ENCODE measurements around the gene EMC9.
"Not testable (repeated sequence)": the region's sequence is repeated elsewhere in the genome, so short reads cannot be mapped to it uniquely, and the experiment has no call there.

The EMC9 gene

DNA sequence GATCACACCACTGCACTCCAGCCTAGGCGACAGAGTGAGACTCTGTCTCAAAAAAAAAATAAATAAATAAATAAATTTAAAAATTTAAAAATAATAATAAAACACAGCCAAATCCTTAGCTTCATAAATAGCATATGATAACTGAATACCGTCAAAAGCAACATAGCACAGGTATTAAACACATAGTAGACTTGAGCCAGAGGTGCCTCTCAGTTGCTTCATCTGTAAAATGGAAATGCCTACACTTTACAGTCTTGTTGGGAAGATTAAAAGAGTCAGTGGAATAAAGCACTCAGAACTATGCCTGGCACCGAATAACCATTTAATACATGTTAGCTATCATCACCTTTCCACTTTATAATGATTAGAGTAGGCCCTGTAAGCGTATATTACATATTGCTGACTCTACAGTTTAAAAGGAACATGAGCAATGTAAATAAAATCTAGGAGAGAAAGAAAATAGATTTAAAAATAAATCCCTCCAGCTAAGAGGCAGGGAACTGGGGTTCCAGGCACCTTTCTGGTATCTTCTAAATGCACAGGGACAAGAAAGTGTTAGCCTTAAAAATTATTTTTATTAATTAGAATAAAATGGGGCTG is 34.6 kb downstream of the EMC9 start:
- DNase-seq, result no peak

DNA sequence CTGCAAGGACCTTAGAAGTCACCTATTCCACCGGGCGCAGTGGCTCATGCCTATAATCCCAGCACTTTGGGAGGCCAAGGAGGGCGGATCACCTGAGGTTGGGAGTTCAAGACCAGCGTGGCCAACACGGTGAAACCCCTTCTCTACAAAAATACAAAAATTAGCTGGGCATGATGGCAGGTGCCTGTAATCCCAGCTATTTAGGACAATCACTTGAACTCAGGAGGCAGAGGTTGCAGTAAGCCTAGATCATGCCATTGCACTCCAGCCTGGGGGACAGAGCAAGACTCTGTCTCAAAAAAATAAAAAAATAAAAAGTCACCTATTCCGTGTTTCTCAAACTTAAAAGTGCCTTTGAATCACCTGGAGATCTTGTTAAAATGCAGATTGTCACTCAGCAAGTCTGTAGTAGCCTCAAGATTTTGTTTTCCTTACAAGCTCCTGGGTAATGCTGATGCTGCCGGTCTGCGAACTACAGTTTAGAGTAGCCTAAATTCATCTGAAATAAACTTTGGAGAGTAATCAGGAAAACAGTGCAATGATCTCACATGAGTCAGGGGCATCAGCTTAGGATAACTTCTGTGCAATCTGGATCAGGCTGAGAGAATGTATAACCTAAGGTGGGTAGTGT is 35.7 kb downstream of the EMC9 start:
- DNase-seq, result not testable (repeated sequence)

DNA sequence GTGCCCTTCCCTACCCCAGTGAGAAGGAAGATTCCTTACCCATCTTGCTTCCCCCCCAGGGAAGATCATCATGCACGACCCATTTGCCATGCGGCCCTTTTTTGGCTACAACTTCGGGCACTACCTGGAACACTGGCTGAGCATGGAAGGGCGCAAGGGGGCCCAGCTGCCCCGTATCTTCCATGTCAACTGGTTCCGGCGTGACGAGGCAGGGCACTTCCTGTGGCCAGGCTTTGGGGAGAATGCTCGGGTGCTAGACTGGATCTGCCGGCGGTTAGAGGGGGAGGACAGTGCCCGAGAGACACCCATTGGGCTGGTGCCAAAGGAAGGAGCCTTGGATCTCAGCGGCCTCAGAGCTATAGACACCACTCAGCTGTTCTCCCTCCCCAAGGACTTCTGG is 37.9 kb downstream of the EMC9 start:
- no peak for DNase-seq

DNA sequence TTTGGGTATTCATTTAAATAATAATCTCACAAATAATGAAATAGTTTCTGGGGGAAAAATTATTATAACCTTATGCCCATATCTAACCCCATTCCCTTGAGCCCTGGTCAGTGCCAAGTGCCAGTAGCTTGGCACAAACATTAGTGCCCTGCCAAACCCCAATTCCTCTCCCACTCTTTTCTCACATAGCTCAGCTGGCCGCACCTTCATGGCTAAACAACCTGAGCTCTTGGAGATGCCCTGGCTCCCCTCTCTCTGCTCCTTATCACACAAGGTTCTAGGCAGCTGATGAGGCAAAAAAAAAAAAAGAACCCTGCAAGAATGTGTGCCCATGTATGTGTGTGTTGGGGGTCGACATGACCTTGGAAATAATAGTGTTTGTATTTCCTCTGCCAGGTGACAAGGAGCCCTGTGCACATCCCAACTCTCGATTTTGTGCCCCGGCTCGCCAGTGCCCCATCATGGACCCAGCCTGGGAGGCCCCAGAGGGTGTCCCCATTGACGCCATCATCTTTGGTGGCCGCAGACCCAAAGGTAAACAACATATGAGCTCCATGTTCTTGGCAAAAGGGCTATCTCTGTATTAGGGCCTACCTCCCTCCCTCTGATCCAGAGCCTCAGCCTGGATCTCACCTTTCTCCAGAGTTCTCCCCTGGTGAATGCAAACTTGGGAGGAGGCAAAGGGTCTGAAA is 38.9 kb downstream of the EMC9 start:
- no peak for DNase-seq

DNA sequence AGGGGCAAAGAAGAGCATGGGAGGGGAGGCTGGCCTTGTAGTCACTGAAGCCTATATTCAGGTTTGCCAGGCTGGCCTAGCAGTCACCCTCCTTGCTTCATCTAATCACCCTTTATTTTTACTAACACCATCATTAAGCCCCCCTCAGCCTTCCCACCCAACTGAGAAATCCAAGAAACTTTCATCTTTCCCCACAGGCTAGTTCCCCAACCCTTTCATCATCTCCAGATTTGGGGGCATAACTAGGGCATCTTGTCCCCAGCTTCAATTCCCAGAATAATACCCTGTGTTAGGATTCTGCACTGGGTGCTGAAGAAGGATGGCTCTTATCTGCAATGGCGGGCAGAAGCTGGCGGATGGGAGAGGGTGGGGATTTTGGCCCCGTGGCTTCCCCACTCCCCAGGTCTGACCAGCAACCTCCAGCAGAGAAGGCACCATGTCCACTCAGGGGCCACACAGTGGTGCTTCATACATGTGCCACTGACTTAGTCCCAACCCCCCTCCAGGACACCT is 40.4 kb downstream of the EMC9 start:
- DNase-seq, result no peak

DNA sequence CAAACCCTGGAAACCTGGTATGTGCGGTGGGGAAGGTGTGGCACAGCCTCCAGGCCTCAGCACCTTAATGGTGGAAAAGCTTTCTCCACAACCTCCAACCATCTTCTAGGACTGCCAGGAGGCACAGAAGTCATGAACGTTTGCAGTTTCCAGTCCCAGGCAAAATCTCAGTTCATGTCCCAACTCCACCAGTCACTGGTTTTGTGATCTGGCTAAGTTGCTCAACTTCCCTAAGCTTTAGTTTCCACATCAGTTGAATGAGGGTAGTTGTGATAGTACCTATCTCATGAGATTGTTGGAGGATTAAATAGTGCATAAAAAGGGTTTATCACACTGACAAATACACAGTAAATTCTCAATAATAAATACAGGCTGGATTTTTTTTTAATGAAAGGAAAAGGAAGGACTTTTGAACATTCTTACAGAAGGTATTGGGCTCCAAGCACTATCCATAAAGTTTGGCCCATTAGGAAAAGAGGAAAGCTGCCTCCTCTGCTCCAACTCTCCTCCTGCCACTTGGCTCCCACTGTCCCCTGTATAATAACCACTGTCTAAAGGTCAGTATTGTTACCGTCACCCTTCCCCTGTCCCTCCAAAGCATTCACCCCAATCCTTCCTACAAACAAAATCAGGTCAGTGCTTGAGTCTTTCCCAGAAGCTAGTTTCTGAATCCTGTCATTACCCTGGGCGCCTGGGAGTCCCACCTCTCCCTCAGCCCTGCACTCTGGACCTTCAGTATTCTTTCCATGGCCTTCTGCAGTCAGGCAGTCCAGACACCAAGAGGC is 41.0 kb downstream of the EMC9 start:
- DNase-seq, result peak; percentile 34

DNA sequence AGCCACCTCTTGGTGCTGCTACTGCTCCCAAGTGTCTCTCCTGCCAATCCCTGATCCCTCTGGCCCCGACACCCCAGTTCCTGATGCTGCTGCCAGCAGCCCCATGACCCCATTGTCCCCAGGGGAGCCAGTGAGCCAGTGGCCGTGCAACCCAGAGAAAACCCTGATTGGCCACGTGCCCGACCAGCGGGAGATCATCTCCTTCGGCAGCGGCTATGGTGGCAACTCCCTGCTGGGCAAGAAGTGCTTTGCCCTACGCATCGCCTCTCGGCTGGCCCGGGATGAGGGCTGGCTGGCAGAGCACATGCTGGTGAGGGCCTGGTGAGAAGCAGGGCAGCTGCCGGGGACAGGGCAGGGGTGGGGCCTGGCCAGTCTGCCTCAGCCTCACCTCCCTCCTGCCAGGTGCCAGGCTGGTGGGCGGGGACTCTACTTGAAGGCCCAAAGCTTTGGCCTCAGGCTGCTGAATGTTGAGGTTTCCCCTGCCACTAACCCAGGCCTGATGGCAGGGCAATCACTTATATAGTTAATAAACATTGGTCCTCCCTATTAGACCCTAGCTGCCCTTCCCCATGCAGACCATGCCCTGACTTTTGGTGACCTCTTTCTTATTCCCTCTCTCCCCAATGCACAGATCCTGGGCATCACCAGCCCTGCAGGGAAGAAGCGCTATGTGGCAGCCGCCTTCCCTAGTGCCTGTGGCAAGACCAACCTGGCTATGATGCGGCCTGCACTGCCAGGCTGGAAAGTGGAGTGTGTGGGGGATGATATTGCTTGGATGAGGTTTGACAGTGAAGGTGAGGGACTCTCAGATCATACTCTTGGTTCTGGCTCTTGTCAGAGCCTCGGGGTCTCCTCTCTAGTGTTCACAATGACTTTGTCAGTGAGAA is 42.2 kb downstream of the EMC9 start:
- DNase-seq, result no peak

DNA sequence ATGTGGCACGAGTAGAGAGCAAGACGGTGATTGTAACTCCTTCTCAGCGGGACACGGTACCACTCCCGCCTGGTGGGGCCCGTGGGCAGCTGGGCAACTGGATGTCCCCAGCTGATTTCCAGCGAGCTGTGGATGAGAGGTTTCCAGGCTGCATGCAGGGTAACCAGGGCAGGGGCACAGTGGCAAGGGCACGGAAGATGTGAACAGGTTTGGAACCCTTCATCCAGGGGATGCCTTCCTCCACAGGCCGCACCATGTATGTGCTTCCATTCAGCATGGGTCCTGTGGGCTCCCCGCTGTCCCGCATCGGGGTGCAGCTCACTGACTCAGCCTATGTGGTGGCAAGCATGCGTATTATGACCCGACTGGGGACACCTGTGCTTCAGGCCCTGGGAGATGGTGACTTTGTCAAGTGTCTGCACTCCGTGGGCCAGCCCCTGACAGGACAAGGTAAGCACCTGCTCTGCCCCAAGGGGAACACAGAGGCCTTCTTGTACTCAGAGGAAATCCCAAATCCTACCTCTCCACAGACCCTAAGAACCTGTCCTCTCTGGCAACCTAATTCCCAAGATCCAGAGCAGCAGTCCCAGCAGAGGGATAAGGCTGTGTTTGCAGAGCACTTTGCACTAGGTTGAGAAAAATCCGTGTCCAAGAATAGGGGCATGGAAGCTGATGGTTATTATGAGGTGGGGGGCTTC is 43.0 kb downstream of the EMC9 start:
- DNase-seq, result no peak

DNA sequence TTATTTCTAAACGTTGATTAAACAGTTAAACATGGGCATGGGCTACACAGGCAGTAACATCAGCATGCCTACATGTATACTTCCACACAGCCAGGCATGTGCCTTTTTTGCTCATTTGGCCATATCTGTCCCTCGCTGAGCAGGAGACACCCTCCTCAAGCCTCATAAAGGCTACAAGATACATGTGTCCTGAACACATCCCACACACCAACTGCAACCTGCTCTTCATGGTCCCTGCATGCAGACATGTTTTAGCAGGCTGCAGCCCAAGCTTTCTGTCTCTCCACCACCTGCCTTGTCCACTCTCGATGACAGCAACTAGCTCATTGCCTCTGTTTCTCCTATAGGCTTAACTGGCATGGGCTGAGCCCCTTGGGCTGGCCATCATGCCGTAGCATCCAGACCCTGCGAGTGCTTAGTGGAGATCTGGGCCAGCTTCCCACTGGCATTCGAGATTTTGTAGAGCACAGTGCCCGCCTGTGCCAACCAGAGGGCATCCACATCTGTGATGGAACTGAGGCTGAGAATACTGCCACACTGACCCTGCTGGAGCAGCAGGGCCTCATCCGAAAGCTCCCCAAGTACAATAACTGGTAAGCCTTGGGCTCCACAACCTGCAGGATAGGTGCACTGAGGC is 44.7 kb downstream of the EMC9 start:
- no peak for DNase-seq

DNA sequence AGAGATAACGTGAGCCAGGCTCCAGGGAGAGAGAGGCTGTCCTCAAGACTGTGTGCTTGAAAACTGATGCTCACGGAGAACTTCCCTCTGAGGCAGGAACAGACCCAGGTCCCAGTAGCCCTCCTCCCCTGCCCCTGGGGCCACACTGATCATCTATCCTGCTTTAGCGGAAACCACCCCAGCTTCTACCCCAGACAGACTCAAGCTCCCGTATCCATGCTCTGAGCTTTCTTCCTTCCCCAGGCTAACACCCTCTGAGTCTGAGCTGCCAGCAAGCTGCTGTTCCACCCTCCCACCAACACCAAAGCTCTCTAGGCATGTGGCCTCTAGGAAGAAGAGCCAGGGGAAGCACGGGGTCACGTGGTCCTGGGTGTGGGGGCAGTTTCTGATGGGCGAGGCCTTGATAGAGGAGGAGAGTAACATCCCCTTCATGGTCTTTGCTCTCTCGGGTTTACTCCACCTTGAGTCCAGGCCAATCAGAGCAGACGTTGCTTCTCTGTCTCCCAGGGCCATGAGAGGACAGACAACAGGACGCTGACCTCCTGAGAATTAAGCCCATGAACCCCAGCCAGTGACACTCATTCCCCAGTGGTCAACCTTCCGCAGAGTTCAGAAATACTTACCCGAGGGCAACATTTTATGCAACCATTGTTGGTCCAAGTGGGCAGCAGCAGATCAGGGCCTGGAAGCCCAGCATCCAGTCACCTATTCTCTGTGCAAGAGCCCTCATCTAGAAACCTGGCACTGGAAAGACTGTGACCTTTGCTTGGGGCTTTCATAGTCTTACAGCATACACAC is 45.9 kb downstream of the EMC9 start:
- DNase-seq, result peak; percentile 28

DNA sequence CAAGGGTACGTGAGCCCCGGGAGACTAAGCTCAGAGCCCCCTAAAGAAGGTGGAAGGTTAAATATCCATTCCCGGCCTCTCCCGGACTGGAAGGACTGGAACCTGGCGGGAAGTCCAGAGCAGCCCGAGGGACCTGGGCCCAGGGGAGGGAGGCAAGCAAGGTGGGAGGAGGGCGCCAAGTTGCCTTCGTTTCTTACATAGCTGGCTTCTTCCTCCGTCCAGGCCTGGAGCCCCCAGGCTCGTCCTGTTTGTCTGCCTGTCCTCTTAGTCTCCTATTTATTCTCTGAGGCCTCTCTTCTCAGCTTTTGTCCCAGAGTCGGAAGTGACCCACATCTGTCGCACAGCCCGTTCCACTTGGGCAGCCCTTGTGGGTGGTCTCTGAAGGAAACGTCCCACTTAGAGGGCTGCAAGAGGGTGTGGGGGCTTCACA is 46.5 kb downstream of the EMC9 start:
- no peak for DNase-seq

DNA sequence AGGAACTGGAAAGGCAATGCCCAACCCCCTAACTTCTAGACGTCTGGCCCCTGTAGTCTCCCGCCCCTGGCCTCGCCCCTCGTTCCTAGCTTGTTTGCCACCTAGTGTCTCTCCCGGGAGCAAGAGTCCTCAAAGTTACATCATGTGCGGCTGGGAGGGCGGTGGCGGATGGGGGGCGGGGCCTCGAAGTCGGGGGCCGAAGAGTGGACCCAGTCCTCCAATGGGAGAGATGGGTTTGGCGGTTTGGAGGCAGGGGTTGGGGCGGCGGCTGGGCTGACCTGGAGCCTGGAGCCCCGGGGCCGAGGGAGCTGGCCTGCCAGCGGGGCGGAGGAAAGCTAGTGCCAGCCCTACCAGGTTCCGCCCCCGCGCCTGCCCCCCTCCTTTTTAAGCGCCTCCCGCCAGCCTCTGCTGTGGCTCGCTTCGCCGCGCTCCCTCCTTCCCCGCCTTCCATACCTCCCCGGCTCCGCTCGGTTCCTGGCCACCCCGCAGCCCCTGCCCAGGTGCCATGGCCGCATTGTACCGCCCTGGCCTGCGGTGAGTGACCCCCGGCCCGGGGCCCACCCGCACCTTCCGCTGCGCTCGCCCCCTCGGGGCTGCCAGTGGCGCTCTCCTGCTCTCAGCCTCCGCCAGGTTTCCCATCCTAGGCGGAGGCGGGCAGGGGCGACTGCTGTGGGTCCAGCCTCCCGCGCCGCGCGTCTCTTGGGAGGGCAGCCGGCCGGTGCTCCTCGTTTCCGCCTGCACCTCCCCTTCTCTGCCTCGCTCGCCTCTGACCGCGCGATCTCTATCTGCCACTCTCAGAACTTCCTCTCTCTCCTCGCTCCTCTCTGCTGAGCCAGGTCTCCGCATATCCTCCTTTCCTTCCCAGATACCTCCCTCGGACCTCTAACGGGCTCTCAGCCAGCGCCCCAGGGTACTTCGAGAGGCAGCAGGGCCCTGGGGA is 47.2 kb downstream of the EMC9 start, which contains the start of gene PCK2:
PCK2 (plus strand) TSS at position 411 of the 940 bp plus-strand sequence; CDS start at position 506, 95 bp downstream.
- DNase-seq, result peak; percentile 91

DNA sequence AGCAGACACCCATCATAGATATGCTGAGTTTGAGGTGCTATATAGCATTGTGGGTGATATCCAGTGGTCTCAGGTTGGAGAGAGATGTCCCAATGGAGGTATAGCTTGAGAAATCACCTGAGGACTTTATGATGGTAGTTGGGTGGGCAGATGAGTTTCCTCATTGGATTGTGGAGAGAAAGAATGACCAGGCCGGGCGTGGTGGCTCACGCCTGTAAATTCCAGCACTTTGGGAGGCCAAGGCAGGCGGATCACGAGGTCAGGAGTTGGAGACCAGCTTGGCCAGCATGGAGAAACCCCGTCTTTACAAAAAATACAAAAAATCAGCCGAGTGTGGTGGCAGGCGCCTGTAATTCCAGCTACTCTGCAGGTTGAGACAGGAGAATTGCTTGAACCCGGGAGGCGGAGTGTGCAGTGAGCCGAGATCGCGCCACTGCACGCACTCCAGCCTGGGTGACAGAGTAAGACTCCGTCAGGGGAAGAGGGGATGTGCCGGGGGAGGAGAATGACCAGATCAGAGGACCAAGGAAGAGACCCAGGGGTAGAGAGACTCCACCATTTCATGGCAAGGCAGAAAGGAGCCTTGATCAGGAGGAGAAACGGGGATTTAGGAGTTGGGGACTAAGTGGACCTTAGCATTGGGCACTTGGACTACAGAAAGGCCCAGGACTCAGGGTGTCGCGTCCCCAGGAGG is 48.0 kb downstream of the EMC9 start:
- no peak for DNase-seq

DNA sequence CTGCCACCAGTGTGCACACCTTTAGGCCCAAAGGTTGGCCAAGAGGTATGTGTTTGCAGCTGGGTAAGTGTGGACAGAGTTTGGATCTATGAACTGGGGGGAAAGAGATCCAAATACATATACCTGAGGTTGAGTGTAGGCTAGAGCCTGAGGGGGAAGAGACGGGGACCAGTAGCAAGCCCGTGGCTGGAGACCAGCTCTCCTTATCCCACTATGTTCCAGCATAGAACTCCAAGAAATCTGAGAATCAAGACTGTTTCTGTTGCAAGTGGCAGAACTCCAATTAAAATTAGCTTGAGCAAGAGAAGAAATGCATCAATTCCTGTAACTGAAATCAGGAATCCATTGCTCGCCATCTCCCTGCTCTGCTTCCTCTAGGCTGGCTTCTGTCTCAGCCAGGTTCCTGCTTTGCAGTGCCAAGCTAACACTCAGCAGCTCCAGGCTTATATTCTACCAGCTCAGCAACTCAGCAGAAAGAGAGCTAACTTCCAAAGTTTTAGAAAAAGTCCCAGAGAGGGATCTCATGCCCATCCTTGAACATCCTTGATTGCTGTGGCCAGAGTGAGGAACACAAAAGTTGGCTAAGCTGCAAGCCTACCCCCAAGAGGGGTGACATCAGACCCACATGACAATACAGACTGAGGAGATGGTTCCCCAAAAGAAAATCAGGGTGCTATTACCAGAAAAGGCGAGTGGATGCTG is 48.7 kb downstream of the EMC9 start:
- DNase-seq, result no peak

DNA sequence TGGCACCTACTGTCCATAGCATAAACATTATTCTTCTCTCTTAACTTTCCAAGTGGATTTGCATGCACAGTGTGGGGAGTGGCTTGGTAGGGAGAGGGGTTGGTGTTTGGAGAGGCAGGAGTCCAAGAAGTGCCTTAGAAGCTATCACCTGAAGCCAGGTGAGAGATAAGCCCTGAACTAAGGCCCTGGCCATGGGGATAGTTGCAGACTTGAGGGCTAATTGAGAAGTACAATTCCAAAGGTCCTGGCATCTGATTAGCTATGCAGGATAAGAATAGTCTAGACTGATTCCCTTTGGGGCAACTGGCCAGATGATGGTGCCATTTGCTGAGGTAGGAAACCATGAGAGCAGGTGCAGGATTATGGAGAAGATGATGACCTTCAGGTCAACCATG is 49.3 kb downstream of the EMC9 start:
- DNase-seq, result no peak

DNA sequence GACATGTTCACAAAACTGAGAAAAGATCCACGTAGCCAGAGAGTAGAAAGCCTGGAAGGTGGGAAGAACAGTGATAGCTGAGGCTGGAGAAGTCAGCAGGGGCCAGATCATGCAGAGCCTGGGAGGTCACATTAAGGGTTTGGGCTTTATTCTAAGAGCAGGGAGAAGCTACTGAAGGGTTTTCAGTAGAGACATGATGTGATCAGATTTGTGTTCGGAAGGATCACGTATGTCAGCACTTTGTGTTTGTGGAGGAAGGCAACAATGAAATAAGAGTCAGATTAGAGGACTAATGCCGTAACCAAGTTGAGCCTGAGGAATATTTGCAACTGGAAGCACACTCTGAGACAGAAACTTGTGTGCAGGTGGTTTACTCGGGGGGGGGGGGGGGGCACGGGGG is 51.5 kb downstream of the EMC9 start:
- DNase-seq, result no peak
